PFSK-1 (cell line): ENCODE results near the gene CLIP3.

Experiments
- FOXP2 ChIP-seq: optimal IDR thresholded peaks from 2 replicates; pipeline ENCODE3; 2011; ENCODE audit warnings: borderline replicate concordance, control low read depth, inconsistent platforms; ENCODE audit not compliant: insufficient read depth; ENCODE audit errors: extremely low read length, extremely low read depth
- POLR2AphosphoS5 ChIP-seq: IDR thresholded peaks from 2 replicates; pipeline ENCODE4 v1.6.1; 2012; ENCODE audit warnings: low read depth, mild to moderate bottlenecking, control low read depth, low read length, moderate library complexity
- SIN3A ChIP-seq: IDR thresholded peaks from 2 replicates; pipeline ENCODE4 v1.6.1; 2012; ENCODE audit warnings: mild to moderate bottlenecking, low read length, moderate library complexity, borderline replicate concordance; ENCODE audit not compliant: insufficient read depth
- TAF1 ChIP-seq: IDR thresholded peaks from 2 replicates; pipeline ENCODE4 v1.6.1; 2012; ENCODE audit warnings: low read length, control low read depth, borderline replicate concordance; ENCODE audit not compliant: insufficient read depth
- TF ChIP-seq, protein P1 (sequence below), 2 experiments: IDR thresholded peaks; 2 replicates each; pipeline versions ENCODE4 v1.6.1 to v1.8.0; 2011 to 2012; ENCODE audit warnings: low read depth in 2 of 2, low read length in 2 of 2, control low read depth in 1 of 2, inconsistent platforms in 1 of 2, mild to moderate bottlenecking in 1 of 2, moderate library complexity in 1 of 2; ENCODE audit not compliant: insufficient read depth in 1 of 2

DNA sequence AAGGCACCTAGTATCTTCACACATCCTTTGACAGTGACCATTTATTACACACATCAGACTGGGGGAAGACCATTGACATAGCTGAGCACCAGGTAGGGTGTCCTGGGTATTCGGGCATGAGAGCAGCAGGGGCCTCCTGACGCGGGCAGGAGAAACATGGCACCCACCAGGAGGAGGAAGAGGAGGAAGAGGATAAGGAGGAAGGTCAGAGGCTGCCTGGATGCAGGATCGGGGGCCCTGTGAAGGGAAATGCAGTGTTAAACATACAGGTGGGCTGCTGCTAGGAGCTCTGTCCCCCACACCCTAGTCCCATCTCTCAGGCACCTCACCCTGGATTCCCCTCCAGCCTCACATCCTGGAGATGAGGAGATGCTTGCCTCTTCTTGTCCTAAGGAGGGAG lies 29.4 kb downstream of the CLIP3 start:
- no peak for TF ChIP-seq POLR2AphosphoS5
- TF ChIP-seq TAF1: no peak
- TF ChIP-seq, protein P1, sequence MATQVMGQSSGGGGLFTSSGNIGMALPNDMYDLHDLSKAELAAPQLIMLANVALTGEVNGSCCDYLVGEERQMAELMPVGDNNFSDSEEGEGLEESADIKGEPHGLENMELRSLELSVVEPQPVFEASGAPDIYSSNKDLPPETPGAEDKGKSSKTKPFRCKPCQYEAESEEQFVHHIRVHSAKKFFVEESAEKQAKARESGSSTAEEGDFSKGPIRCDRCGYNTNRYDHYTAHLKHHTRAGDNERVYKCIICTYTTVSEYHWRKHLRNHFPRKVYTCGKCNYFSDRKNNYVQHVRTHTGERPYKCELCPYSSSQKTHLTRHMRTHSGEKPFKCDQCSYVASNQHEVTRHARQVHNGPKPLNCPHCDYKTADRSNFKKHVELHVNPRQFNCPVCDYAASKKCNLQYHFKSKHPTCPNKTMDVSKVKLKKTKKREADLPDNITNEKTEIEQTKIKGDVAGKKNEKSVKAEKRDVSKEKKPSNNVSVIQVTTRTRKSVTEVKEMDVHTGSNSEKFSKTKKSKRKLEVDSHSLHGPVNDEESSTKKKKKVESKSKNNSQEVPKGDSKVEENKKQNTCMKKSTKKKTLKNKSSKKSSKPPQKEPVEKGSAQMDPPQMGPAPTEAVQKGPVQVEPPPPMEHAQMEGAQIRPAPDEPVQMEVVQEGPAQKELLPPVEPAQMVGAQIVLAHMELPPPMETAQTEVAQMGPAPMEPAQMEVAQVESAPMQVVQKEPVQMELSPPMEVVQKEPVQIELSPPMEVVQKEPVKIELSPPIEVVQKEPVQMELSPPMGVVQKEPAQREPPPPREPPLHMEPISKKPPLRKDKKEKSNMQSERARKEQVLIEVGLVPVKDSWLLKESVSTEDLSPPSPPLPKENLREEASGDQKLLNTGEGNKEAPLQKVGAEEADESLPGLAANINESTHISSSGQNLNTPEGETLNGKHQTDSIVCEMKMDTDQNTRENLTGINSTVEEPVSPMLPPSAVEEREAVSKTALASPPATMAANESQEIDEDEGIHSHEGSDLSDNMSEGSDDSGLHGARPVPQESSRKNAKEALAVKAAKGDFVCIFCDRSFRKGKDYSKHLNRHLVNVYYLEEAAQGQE (IDR thresholded peaks at IDR 0.05; ENCODE audit: insufficient read depth in 1 of 2, low read depth in 2 of 2, low read length in 2 of 2): no peak
- TF ChIP-seq SIN3A: no peak
- TF ChIP-seq FOXP2: no peak
